Measurements from ENCODE around the gene PHYKPL.

DNA sequence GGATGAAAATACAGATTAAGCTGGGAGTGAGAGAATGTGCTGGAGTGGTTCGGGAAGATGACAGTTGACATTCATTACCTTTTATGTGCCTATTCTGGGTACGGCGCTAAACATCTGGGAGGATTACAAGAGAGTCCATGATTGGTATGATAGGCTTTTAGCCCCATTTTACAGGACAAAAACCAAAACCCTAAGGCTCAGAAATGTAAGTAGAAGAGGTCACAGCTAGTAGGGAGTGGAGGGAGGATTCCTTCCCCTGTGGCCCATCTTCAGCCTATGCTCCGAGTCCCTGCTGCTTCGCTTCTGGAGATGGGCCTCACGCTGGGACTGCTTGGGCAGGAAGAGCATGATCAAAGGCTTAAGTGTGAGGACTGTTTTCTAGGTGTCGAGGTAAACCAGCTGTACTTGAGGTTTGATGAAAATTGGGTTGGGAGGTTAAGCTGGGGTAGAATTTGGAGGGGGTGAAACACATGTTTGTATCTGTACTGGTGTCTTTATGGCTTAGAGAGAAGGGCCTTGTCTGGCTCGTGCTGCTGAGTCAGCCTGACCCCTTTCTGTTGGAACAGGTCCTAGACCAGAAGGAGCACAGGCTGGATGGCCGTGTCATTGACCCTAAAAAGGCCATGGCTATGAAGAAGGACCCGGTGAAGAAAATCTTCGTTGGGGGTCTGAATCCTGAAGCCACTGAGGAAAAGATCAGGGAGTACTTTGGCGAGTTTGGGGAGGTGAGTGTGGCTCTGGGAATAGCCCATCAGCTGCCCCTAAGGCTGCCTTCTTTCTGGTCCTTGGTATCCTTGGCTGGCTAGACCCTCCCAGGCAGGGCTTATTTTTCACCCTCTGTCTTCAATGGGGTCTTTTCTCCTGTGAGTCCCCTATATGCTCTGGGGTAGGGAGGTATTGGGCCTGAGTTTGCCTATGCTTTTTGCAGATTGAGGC is 26.2 kb downstream of the PHYKPL start:
- TF ChIP-seq, protein P1, sequence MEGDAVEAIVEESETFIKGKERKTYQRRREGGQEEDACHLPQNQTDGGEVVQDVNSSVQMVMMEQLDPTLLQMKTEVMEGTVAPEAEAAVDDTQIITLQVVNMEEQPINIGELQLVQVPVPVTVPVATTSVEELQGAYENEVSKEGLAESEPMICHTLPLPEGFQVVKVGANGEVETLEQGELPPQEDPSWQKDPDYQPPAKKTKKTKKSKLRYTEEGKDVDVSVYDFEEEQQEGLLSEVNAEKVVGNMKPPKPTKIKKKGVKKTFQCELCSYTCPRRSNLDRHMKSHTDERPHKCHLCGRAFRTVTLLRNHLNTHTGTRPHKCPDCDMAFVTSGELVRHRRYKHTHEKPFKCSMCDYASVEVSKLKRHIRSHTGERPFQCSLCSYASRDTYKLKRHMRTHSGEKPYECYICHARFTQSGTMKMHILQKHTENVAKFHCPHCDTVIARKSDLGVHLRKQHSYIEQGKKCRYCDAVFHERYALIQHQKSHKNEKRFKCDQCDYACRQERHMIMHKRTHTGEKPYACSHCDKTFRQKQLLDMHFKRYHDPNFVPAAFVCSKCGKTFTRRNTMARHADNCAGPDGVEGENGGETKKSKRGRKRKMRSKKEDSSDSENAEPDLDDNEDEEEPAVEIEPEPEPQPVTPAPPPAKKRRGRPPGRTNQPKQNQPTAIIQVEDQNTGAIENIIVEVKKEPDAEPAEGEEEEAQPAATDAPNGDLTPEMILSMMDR (conservative IDR thresholded peaks at IDR 0.05; ENCODE audit: low read depth, low read length), result no peak
- no peak for TF ChIP-seq POLR2A (IDR thresholded peaks at IDR 0.05; ENCODE audit: low read depth, low read length)
- TF ChIP-seq FOS (IDR thresholded peaks at IDR 0.05; ENCODE audit: low read depth, low read length), result no peak
- no peak for TF ChIP-seq SMC3 (IDR thresholded peaks at IDR 0.05; ENCODE audit: low read depth, low read length)
- TF ChIP-seq RAD21 (IDR thresholded peaks at IDR 0.05; ENCODE audit: low read length), result no peak
- no peak for TF ChIP-seq CEBPB (IDR thresholded peaks at IDR 0.05; ENCODE audit: low read depth, low read length)
- TF ChIP-seq, protein P2, sequence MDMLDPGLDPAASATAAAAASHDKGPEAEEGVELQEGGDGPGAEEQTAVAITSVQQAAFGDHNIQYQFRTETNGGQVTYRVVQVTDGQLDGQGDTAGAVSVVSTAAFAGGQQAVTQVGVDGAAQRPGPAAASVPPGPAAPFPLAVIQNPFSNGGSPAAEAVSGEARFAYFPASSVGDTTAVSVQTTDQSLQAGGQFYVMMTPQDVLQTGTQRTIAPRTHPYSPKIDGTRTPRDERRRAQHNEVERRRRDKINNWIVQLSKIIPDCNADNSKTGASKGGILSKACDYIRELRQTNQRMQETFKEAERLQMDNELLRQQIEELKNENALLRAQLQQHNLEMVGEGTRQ (IDR thresholded peaks at IDR 0.05; ENCODE audit: low read depth, low read length), result no peak
- TF ChIP-seq MAZ (IDR thresholded peaks at IDR 0.05; ENCODE audit: borderline replicate concordance, low read depth, low read length), result no peak
- TF ChIP-seq MXI1 (IDR thresholded peaks at IDR 0.05; ENCODE audit: borderline replicate concordance, low read depth, low read length), result no peak
- TF ChIP-seq RCOR1 (IDR thresholded peaks at IDR 0.05; ENCODE audit: insufficient replicate concordance, low read length), result no peak

Data from IMR-90 (cell line).